ENCODE results near the gene SETDB2. TPM values are rescaled to one million over a fixed set of nuclear protein-coding genes. Genes with fewer than 3 reads are reported as not detected.

SETDB2 gene
- polyA plus RNA-seq, 1 experiment: 21.7 TPM

DNA sequence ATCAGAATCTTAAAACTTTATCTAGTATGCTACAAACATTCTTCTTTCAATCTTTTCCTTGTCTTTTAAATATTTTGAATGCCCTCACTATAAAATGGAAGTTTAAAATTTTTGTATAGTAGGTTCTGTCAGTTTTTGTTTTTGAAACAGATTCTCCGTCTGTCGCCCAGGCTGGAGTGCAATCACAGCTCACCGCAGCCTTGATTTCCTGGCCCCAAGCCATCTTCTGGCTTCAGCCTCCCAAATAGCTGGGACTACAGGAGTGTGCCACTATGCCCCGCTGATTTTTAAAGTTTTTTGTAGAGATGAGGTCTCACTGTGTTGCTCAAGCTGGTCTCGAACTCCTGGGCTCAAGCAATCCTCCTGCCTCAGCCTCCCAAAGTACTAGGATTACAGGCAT is 72.4 kb downstream of the SETDB2 start:
- H3K9me3 ChIP-seq (ENCODE audit: control insufficient read depth, insufficient read depth, low read length): no peaks in the 10 kb centered on the region
- no peak for DNase-seq (ENCODE audit: low read depth, low spot score)
- TF ChIP-seq CTCF (IDR thresholded peaks at IDR 0.05; ENCODE audit: low read depth, low read length): no peak
- CTCF ChIA-PET: interaction anchor here (0.5 kb wide), 1 partner anchor 28 kb away, joined by 3 read pairs; no protein-coding TSS in a partner anchor
- H3K4me3 ChIP-seq (ENCODE audit: low read depth, low read length): no peak overlapping the region
- H3K27ac ChIP-seq (ENCODE audit: low read depth, low read length): no peak overlapping the region
- H3K27me3 ChIP-seq (ENCODE audit: control insufficient read depth, insufficient read depth, low read length): no peaks in the 10 kb centered on the region
- POLR2A ChIA-PET: no interaction called here

GRCh38 chr13:49517461-49517860 is 73.4 kb downstream of the SETDB2 start:
- Histone ChIP-seq H3K4me3 (ENCODE audit: low read depth, low read length) (no peak overlapping the region), H3K27ac (ENCODE audit: low read depth, low read length) (no peak overlapping the region), H3K9me3 (ENCODE audit: control insufficient read depth, insufficient read depth, low read length) (no peaks in the 10 kb centered on the region), H3K27me3 (ENCODE audit: control insufficient read depth, insufficient read depth, low read length) (no peaks in the 10 kb centered on the region)
- ChIA-PET POLR2A (no interaction called here), CTCF (no interaction called here)
- peak; percentile 47 for TF ChIP-seq CTCF (IDR thresholded peaks at IDR 0.05; ENCODE audit: low read depth, low read length)
- no peak for DNase-seq (ENCODE audit: low read depth, low spot score)

GRCh38 chr13:49521224-49521623 is 77.2 kb downstream of the SETDB2 start:
- Histone ChIP-seq H3K27ac (ENCODE audit: low read depth, low read length) (no peak overlapping the region), H3K4me3 (ENCODE audit: low read depth, low read length) (no peak overlapping the region), H3K9me3 (ENCODE audit: control insufficient read depth, insufficient read depth, low read length) (no peaks in the 10 kb centered on the region), H3K27me3 (ENCODE audit: control insufficient read depth, insufficient read depth, low read length) (no peaks in the 10 kb centered on the region)
- no peak for TF ChIP-seq CTCF (IDR thresholded peaks at IDR 0.05; ENCODE audit: low read depth, low read length)
- no peak for DNase-seq (ENCODE audit: low read depth, low spot score)
- CTCF ChIA-PET: no interaction called here
- POLR2A ChIA-PET: no interaction called here

- no peak for DNase-seq (ENCODE audit: low read depth, low spot score)
- ChIA-PET CTCF (interaction anchor here (0.7 kb wide), 1 partner anchor 285 kb away, joined by 3 read pairs; no protein-coding TSS in a partner anchor), POLR2A (no interaction called here)
- no peak for TF ChIP-seq CTCF (IDR thresholded peaks at IDR 0.05; ENCODE audit: low read depth, low read length)
- Histone ChIP-seq H3K27me3 (ENCODE audit: control insufficient read depth, insufficient read depth, low read length) (no peaks in the 10 kb centered on the region), H3K9me3 (ENCODE audit: control insufficient read depth, insufficient read depth, low read length) (no peaks in the 10 kb centered on the region), H3K4me3 (ENCODE audit: low read depth, low read length) (no peak overlapping the region), H3K27ac (ENCODE audit: low read depth, low read length) (no peak overlapping the region)
Measured at GRCh38 chr13:49524740-49525501, 80.8 kb downstream of the SETDB2 start.

DNA sequence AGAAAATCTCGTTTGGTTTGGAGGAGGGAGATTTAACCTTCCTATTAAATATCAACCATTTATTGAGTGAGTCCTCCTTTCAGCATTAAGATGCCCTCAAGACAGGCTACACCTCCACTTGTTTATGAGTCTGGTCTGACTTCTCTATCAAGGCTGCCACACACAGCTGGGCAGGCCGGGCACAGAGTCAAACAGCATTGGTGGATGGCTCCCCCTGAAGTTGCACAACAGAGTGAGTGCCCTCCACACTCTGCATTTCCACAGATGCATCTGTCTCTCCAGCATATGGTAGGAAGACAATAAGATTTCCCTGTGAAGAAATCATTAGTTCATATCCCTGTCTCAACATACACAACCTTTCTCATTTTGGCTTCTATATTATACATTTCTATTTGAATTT is 83.0 kb downstream of the SETDB2 start:
- DNase-seq (ENCODE audit: low read depth, low spot score): no peak
- H3K27ac ChIP-seq (ENCODE audit: low read depth, low read length): no peak overlapping the region
- ChIA-PET CTCF (no interaction called here), POLR2A (no interaction called here)
- no peaks in the 10 kb centered on the region for H3K9me3 ChIP-seq (ENCODE audit: control insufficient read depth, insufficient read depth, low read length)
- no peak overlapping the region for H3K4me3 ChIP-seq (ENCODE audit: low read depth, low read length)
- no peak for TF ChIP-seq CTCF (IDR thresholded peaks at IDR 0.05; ENCODE audit: low read depth, low read length)
- no peaks in the 10 kb centered on the region for H3K27me3 ChIP-seq (ENCODE audit: control insufficient read depth, insufficient read depth, low read length)

All from AG04450 (cell line).